ENCODE data around the gene SEMA3F.
A peak's percentile ranks its signal among the peaks of the same experiment; 100 is the strongest.
"Not testable (repeated sequence)": the region's sequence is repeated elsewhere in the genome, so short reads cannot be mapped to it uniquely, and the experiment has no call there.

Gene SEMA3F

DNA sequence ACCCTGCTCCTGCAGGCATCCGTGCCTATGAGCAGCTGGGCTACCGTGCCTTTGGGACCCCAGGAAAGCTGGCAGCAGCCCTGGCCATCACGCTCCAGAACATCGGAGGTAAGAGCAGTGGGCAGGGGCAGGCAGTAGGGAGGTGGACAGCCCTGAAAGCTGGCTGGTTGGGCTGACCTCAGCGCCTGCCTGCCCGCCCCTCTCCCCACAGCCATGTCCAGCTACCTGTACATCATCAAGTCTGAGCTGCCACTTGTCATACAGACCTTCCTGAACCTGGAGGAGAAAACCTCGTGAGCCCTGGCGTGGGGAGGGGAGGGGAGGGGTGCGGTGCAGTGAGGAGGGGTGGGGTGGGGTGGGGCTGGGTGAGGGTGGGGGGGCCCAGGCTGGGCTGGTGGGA, 60.4 kb downstream of the SEMA3F start:
- no peak for DNase-seq

DNA sequence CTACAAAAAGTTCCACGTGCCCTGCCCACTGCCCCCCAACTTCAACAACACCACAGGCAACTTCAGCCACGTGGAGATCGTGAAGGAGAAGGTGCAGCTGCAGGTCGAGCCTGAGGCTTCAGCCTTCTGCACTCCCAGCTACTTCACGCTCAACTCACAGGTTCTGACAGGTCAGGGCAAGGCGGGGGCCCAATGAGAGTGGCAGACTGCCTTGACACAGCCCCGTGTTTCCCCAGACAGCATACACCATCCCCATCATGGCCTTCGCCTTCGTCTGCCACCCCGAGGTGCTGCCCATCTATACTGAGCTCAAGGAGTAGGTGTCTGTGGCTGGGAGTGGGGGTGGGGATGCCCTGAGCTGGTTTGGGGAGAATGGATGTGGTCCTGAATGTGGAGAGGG, 62.6 kb downstream of the SEMA3F start:
- no peak for DNase-seq

DNA sequence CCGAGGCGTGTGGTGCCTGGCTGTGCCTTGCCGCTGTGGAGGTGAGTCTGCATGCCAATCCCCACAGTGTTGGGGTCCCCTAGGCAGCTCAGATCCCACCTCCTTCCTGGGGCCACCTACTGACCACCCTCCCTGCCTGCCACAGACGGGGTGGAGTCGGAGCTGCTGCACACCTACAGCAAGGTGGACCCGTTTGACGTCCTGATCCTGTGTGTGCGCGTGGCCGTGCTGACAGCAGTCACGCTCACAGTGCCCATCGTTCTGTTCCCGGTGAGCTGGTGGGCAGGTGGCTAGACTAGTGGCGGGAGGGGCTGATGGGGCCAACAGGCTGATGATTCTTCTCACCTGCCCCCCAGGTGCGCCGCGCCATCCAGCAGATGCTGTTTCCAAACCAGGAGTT, 63.3 kb downstream of the SEMA3F start:
- no peak for DNase-seq

DNA sequence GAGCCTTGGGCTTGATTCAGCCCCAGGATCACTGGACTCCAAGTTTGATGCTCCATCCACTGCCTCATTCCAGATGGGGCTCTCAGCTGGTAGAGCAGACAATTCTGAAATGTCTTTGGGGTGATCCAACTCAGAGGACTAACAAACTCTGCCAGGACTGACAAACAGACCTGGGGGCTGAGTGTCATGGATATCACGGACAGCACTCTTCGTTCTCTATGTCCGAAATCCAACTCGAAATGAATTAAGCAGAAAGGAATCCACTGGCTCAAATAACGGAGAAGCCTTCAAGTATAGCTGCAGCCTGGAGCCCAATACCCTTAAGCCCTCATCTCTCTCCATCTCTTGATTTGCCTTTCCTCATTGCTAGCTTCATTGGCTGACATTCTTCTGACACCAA, 64.2 kb downstream of the SEMA3F start:
- DNase-seq: no peak

DNA sequence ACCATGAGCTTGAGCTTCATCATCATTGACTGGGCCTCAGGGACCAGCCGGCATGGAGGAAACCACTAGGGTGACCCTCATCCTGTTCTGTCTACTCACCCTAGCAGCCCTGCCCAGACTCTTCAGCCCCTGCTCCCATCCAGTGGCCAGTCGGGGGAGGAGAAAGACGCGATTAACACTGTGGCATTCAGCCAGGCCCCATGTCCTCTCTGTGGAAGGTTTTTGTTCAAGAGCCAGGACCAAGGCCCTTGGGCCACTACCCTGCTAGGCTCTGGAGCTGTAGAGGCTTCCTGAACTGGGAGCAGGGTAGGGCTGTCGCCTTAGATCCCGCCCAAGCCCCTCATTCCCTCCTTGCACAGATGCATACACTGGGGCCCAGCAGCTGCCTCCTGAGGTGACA, 65.0 kb downstream of the SEMA3F start:
- no peak for DNase-seq

DNA sequence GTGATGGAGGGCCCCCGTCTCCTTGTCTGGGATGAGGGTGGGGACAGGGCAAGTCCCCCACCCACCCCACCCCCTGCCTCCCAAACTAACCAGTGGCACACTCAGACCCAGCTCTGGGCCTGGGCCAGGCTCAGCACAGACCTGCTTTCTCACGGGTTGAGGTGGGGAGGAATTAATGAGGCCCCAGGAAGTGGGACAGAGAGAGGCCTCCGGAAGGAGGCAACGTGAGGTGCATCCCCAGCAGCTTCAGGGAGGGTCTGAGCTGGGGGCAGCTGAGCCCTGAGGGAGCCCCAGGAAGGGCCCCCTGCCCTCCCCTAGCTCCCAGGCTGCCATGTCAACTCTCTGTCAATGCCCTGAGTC, 65.9 kb downstream of the SEMA3F start:
- DNase-seq: no peak

DNA sequence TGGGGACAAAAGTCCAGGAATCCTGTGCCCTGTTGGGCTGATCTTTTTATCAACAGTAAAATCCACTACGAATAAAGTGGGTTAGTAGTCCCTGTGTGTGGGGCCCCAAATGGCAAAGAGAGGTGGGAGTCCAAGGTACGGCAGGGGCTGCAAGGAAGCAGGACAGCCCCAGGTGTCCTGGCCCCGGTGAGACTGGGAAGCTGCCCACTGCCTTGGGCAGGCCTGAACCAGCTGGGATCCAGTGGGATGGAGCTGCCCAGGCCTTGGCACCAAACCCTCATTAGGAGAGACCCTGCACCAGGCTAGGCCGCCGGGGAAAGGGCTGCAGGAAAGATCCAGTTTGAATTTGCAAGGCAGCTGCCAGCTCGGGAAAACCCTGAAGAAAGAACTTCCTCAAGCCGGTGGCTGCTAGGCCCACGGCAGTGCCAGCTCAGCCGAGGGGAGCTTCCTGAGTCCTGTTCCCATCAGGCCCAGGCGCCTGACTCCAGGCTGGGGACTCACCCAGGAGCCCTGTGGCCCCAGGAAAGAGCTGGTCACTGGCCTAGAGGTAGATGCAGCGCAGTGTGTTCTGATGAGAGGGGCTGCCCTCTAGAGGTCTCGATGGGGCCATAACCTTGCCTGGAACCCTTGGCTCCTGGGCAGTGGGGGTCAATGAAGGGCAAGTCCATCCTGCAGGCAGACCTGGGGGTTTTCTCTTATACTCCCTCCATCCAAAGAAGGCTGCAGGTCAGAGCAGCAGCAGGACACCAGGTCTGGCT, 66.5 kb downstream of the SEMA3F start:
- DNase-seq: no peak

DNA sequence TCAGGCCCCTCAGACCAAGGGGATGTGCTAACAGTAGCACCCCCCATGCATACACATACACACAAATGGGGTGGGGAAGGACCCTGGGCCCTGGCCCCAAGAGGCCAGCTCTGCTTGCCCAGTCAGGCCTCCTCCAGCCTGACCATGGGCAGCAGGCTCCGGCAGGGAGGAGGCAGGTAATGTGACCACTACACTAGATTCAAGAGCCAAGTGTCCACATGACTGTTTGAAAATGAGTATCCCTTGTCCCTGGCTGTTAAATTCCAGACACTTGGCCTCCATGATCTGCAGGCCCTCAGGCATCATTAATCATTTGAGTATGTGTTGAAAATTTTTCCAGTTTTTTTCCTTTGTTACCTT, 67.0 kb downstream of the SEMA3F start:
- no peak for DNase-seq

DNA sequence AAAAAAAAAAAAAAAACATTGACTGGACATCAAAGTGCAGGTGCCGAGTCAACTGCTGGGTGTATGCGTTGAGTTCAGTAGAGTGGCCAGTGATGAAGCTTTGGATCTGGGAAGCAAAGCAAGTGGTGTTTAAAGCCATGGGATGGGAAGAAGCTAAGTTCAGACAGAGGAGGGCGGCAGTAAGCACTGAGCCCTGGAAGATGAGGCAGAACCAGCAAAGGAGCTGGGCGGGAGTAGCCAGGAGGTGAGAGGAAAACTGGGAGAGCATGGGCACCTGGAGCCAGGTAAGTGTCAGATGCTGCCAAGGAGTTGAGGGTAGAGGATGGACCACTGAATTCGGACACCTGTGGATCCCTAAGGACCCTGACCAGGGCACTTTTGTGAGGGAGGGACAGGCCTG, 69.5 kb downstream of the SEMA3F start:
- DNase-seq: no peak

DNA sequence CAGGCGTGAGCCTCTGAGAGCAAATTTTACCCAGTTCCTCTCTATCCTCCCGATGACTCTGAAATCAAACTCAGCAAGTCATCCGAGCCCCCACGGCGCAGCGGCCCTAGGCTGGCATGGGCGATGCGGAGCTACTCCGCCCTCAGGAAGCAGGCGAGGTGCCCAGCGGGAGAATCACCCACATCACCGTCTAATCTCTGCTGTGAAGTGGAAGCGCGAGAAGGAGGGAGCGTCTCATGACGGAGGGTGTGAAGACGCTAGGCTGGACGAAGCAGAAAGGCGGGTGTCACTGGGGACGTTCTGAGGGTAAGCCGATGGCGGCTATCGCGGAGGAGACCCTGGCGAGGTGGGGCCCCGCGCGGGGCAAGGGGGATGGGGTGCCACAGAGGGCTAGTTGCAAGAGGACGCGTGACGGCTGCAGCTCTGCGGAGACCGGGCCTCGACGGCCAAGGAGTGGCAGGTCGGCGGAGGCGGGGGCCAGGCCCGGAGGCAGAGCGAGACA, 71.8 kb downstream of the SEMA3F start:
- no peak for DNase-seq

DNA sequence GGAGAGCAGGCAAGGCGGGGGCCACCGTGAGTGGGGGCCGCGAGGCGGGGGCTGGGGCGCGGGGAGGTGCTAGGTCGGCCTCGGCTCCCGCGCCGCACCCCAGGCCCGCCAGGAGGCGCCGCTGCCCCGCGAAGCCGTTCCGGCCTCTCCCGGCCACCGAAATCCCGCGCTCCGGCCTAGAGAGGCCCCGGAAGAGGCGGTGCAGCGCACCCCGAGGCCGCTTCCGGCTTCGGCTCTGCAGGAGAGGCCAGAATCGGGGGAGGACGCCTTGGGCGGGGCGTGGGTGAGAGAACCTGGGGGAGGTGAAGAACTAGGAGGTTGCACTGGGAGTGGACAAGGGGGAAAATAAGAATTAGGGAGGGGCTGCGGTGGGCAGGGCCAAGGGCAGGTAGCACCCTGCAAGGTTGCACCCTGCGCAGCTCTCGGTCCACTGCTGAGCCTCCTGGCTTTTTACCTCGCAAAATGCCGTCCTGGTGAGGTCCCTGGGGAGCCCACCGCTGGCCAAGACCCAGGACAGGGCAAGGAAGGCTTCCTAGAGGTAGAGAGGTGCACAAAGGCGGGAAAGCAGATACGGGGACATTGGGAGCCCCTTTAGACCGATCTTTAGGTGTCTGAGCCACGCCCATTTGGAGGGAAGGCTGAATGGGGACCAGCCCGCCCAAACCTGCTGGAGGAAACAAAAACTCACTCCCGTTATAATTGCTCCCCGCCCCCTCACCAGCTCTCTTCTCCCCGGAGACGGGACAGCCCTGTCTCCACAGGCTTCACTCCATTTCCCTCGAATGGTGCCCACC, 72.5 kb downstream of the SEMA3F start:
- DNase-seq: peak; percentile 97

DNA sequence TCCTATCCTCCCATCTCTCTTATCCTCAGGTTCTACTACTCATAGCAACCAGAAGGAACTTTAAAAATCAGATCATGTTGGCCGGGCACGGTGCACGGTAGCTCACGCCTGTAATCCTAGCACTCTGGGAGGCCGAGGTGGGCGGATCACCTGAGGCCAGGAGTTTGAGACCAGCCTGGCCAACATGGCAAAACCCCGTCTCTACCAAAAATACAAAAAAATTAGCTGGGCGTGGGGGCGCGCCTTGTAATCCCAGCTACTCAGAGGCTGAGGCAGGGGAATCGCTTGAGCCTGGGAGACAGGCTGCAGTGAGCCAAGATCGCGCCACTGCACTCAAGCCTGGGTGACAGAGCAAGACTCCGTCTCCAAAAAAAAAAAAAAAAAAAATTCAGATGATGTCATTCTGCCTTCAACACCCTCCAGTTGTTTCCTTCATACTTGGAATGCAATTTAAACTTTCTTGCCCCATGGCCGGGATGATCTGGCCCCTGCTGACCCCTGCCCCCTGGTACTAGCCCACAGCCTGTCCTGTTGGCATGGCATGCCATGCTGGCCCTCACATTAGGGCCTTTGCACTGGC, 73.2 kb downstream of the SEMA3F start:
- DNase-seq: not testable (repeated sequence)

DNA sequence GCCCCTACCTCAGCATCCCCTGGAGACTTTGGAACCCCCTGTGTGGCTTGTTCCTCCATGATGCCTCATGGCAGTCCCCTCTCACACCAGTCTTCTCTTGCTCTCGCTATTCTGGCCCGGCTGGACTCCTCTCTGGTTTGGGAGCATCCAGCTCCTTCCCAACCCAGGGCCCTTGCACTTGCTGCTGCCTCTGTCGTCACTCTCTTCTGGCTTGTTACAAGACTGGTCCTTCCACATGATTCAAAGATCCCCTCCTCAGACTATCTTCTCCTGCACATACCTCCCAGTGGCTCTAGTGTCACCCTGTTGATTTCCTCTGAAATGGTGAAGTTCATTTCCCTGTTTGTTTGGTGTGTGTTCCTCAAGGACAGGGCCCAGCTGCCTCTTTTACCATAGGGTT, 74.4 kb downstream of the SEMA3F start:
- no peak for DNase-seq

DNA sequence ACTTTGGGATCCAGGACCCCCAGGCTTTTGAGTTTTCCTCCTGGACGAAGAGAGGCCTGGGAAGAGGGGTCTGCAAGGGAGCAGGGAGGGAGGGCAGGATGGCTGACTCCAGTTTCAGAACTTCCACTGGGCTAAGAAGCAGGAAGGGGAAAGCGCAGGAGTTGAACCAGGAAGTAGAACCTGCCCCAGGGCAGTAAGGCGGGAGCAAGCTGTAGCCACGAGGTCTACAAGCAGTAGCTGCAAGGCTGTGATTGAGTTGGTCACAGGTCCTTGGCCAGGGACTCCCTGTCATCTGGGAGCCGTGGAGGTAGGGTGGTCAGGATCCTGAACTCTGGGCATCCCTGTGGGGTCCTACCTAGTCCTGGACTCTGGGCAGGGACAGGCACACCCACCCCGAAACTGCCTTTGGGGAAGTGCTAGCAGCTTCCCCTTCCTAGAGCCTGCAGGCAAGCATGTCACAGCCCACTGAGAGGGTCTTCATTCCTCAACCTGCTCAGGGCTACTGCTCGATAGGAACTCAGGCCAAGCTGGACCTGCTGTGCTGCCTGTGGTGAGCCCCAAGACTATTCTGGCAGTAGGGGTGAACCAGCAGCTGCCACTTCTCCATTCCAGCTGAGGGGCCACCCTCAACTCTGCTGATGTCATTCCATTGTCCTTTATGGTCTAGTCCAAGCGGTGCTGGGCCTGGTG, 75.1 kb downstream of the SEMA3F start:
- DNase-seq: no peak

DNA sequence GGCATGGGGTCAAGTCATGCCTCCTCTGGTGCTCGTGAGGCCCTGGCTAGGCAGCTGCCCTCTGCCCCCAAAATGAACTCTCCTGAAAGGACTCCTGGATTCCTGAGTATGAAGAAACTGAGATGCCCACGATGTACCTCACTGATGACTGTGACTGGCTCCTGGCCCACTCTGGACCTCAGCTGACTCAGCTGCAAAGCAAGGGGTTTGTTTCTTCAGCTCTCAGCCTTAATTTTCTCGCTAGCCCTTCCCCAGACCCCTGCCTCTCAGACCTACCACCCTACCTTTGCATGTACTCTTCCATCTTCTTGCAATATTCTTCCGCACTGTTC, 75.6 kb downstream of the SEMA3F start:
- DNase-seq: no peak

DNA sequence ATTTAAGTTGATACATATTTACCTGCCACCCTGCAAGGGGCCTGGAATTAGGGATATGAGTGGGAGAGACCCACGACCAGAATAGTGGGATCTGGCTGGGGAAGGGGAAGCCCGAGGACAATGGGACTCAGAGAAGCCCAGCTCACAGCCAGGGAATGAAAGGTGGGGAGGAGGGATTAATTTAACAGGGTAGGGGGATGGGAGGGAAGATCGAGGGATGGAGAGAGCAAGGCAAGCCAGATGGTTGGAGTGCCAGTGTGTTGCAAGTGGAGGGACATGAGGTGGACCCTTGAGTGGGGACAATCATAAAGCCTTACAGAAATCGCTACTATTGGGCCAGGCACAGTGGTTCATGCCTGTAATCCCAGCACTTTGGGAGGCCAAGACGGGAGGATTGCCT, 76.5 kb downstream of the SEMA3F start:
- DNase-seq: no peak

DNA sequence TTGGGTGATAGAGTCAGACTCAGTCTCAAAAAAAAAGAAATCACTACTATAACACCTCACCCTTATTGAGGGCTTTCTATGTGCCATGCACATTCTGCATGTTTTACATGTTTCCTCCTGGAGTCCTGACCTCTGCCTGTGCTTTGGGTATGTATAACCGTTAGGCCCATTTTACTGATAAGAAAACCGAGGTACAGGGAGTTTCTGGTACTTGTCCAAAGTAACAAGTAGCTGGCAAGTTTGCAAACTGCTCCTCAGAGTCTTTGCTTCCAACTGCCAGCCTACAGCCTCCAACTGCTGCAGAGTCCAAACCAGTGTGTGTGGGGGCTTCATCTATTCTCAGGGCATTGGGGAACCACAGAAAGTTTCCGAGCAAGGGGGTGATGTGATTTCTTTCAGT, 77.2 kb downstream of the SEMA3F start:
- no peak for DNase-seq

DNA sequence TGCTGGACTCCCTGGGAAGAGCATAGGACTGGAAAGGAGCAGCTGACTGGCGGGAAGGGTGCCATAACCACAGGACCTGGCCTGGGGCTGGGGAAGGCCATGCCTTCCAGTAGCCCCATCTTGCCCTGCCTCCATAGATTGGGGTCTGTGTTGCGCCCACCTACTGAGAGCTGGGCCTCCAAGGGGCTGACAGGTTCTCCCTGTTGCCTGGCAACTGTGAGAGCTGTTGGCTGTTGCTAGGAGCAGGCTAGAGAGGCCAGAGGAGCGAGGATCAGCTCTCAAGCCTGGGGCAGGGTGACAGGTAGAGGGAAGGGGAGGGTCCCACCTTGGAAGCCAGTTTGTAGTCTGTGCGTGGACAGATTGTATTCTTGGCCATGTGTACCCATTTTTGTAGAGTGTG, 78.1 kb downstream of the SEMA3F start:
- DNase-seq: no peak

DNA sequence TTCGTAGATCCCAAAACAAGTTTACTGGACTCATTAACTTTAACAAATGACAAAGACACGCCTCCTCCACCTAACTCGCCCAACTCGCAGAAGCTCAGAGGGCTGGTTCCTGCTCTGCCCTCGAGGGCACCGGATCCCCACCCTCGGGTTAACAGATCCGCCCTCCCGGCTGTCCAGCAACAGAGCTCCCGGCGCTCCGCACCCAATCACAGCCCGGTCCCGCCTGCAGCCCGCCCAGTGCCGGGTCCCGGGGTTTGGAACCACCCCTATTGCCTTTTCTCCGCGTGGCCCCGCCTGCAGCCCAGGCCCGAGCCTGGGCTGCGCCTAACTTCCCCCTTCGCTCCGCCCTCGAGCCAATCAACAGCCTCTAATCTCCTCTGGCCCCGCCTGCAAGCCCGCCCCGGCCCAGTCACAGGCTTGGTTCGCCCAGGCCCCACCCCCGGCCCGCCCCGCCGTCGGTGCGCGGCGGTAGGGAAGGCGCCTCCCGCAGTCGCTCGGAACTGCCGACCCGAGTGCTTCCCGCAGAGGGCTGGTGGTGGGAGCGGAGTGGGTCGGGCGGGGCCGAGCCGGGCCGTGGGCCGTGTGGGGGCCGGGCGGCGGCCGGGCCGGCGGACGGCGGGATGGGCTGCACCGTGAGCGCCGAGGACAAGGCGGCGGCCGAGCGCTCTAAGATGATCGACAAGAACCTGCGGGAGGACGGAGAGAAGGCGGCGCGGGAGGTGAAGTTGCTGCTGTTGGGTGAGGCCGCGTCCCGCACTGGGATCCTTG, 80.8 kb downstream of the SEMA3F start, which contains the start of gene GNAI2:
Gene GNAI2, plus strand, starts transcription at position 489 of the 768 bp plus-strand sequence. Its CDS starts 132 bp downstream, at position 621.
- DNase-seq: peak; percentile 98

DNA sequence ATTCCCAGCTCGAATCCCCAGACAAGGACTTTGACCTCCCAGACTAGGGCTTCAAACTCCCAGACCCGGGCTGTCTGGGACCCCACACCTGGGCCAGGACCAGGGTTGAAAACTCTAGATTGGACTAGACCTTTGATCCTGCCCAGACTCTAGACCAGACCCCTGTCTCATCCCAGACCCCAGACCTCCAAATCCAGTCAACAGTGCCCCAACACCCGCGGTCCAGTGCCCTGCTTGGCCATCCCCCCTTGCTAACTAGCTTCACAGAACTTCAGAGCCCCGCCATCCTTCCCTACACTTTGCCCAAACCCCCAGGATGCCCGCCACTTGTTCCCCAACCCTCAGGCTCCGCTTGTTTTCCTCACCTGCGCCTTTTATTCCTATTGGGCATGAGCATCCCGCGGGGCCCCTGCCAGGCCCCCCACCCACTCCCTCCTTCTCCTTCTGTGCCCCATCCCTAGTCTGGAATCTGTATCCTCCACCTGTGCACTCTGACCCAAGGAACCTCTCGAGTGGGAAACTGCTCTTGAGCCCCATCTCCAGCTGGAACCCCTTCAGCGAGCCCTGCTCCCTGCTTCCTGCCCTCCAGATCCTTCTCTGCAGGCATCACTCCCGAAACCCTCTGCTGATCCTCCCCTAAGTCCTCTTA, 81.5 kb downstream of the SEMA3F start:
- DNase-seq: no peak

DNA sequence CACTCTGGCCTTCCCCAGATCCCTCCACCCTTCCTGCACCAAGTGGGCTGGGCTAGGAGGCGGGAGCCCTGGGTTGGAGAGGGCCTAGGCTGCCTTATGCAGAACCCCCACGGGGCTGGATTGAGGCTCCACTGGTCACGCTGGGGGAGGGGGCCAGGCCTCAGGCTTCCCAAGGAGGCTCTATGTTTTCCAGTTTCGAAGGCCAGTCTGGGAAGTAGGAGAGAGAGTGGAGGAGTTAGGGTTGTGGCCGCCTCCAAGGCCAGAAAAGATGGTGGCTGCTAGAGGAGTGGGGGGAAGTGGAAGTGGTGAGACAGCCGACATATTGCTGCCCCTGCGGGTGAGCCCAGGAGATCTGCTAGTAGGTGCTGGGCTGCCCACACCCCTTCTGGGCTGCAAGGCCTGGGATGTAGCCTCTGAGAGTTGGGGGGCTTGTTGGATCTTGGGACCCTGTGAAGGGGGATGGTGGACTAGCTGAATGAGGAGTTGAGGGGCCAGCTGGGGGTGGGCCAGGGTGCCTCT, 82.1 kb downstream of the SEMA3F start:
- no peak for DNase-seq
